HG02588 (cell line): ENCODE measurements around the gene KRTAP5-11.
"Not testable (repeated sequence)": the region's sequence is repeated elsewhere in the genome, so short reads cannot be mapped to it uniquely, and the experiment has no call there.

Experiments
- ATAC-seq: cut with Tn5 transposase; IDR thresholded peaks from one replicate; pipeline ENCODE4 v1.9.1; 2021; ENCODE audit warnings: mild to moderate bottlenecking, moderate library complexity; ENCODE audit not compliant: unreplicated experiment

KRTAP5-11 gene

DNA sequence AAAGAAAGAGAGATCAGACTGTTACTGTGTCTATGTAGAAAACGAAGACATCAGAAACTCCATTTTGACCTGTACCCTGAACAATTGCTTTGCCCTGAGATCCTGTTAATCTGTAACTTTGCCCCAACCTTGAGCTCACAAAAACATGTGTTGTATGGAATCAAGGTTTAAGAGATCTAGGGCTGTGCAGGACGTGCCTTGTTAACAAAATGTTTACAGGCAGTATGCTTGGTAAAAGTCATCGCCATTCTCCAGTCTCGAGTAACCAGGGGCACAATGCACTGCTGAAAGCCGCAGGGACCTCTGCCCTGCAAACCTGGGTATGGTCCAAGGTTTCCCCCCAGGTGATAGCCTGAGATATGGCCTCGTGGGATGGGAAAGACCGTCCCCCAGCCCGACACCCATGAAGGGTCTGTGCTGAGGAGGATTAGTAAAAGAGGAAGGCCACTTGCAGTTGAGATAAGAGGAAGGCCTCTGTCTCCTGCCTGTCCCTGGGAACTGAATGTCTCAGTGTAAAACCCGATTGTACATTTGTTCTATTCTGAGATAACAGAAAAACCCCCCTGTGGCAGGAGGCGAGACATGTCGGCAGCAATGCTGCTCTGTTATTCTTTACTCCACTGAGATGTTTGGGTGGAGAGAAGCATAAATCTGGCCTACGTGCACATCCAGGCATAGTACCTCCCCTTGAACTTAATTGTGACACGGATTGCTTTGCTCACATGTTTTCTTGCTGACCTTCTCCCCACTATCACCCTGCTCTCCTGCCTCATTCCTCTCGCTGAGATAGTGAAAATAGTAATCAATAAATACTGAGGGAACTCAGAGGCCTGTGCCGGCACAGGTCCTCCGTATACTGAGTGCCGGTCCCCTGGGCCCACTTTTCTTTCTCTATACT lies 47.7 kb downstream of the KRTAP5-11 start:
- not testable (repeated sequence) for ATAC-seq

DNA sequence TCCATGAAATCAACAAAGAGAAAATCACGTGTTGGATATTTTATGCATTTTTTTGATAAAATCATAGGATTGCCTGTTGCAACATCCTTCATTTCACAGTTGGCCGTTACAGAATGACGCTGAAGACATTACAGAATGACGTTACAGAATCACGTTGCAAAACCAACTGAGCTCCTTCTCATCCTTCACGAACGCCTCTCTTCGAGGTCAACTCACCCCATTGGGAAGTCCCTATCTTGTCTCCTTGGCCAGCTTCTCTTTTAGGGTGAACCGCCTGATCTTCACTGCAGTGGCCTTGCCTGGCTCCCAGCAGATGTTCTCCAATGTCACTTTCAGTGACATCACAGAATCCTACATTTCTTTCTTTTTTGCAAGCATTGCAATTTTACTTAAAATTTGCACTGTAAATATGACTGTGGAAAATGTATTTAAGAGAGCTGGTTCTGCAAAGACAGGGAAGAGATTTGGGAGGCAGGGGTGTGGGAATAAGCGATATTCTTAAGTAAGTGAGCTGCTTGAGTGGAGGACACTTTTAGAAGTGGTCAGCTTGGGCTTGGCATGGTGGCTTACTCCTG lies 50.6 kb downstream of the KRTAP5-11 start:
- ATAC-seq = no peak
